ENCODE data around the gene VCL. TPM values are rescaled to one million over a fixed set of nuclear protein-coding genes. Genes with fewer than 3 reads are reported as not detected.

VCL gene
- total RNA-seq, 1 experiment from 2014 or later = 106 TPM

GRCh38 chr10:73965890-73966768, 31.8 kb upstream of the VCL start (continued):
- TF ChIP-seq CTCF (IDR thresholded peaks at IDR 0.05 in 2 of 3, conservative IDR thresholded peaks at IDR 0.05 in 1 of 3; ENCODE audit: borderline replicate concordance in 1 of 3, insufficient read depth in 1 of 3, low read depth in 2 of 3, low read length in 2 of 3) = no peak
- peak; percentile 90 for TF ChIP-seq JUND (IDR thresholded peaks at IDR 0.05)
- TF ChIP-seq SP1 (IDR thresholded peaks at IDR 0.05; ENCODE audit: low read depth) = peak; percentile 91
- TF ChIP-seq POLR2AphosphoS5 (IDR thresholded peaks at IDR 0.05; ENCODE audit: low read depth, low read length) = peak; percentile 78
- TF ChIP-seq FOSL1 (IDR thresholded peaks at IDR 0.05; ENCODE audit: low read depth) = peak; percentile 87
- TF ChIP-seq POLR2A (IDR thresholded peaks at IDR 0.05; ENCODE audit: borderline replicate concordance, extremely low read depth, insufficient read depth, insufficient read length) = no peak
- TF ChIP-seq CBX3 (IDR thresholded peaks at IDR 0.05; ENCODE audit: low read depth) = peak; percentile 97
- 0 out of 2 replicates have a peak, but pooled peaks have one; percentile 36 for TF ChIP-seq RAD21 (IDR thresholded peaks at IDR 0.05; ENCODE audit: low read depth)
- TF ChIP-seq REST (IDR thresholded peaks at IDR 0.05; ENCODE audit: low read depth) = no peak

Data from HCT116 (cell line).